Stimulated activated CD4-positive, alpha-beta T cell treated with anti-CD3 and anti-CD28 coated beads, Interleukin-2, amount 100 ng/mL, for 48 hours (primary cell): Measurements from ENCODE around the gene GTF2F1.
"Not testable (repeated sequence)": the region's sequence is repeated elsewhere in the genome, so short reads cannot be mapped to it uniquely, and the experiment has no call there.

Experiments
- DNase-seq, 2 donors: peaks; one replicate each; pipeline ENCODE4 v3.0.0-alpha.2; 2020

Gene GTF2F1

DNA sequence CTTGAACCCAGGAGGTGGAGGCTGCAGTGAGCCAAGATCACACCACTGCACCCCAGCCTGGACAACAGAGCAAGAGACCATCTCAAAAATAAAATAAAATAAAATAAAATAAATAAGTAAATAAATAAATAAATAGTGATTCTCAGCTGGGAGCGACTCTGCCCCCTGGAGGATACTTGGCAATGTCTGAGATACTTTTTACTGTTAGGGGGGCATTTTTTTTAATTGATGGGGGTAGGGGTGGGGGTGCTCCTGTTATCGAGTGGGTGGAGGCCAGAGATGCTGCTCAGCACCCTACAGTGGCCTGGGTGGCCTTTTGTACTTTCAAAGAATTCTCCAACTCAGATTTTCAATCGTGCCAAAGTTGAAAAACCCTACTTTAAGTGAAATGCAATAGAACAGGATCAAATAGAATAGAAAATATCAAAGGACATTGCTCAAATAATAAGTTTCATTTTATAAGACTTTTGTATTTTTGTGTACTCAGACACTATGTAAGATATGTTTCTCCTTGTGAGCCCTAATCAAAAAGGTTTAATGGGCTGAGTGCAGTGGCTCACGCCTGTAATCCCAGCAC lies 38.8 kb downstream of the GTF2F1 start:
- DNase-seq, result no peak

DNA sequence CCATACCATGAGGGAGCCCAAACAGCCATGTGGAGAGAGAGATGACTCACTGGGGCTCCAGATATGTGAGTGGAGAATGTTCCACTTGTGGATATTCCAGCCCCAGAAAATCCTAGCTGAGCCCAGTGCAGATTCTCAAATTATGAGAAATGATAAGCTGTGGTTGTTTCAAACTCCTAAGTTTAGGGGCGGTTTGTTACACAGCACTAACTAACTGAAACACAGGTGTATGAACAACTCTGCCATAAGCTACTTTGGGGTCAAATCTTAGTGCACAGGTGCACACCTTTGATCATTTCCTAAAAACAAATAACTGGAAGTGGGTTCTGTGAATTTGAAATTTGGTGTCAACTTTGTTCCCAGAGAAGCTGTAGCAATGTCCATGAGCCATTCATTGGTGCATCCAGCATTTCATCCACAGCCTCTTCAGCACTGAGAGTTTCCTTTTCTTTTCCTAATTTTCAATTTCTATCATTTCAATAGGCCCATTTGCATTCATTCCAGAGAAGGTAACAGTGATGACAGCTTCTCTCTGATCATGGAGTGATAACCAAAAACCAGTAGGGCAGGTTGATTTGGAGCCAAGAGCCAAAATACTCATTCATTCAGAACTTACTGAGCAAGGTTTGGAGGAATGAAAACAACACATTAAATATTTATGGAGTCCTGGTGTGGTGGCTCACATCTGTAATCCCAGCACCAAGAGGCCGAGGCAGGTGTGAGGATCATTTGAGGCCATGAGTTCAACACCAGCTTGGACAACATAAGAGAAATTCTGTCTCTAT lies 40.4 kb downstream of the GTF2F1 start:
- no peak for DNase-seq

DNA sequence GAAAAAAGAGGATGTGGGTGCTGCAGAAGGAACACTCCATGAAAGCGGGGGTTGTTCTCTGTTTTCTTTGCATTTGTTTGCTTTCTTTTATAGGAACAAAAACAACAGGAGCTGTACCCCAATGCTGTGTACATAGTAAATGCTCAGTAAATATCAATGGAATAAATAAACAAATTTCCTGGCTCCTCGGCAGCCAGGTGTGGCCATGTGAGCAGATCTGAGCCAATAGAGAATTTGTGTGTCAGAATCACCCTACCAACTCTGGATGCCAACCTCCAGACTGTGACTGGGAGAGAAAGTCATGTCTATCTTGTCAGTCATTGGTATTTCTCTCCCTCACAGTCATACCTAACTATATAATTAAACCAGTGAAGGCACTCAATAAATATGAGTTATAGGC lies 42.3 kb downstream of the GTF2F1 start:
- no peak for DNase-seq

DNA sequence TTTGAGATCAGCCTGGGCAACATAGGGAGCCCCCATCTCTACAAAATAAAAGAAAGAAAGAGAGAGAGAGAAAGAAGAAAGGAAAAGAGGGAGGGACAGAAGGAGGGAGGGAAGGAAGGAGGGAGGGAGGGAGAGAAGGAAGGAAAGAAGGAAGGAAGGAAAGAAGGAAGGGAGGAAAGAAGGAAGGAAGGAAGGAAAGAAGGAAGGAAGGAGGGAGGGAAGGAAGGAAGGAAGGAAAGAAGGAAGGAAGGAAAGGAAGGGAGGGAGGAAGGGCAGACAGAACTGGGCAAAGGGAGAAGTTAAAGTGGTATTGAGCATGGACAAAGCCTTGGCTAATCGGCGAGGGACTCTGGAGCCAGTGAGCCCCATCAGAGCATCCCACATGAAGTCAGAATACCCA lies 43.7 kb downstream of the GTF2F1 start:
- not testable (repeated sequence) for DNase-seq

DNA sequence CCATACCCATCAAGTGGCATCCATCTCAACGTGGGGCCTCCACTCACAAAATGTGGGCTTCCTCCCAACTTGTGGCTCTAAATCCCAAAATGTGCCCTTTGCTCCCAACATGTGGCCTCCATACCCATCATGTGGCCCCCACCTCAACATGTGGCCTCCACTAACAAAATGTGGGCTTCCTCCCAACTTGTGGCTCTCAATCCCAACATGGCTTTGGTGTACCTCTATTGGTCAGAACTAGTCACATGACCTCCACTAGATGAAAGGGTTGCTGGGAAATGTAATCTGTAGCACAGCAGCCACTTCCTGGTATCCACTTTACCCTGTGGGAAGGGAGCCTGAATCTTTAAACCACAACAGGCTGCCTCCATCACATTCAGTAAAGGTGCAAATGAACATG lies 49.5 kb downstream of the GTF2F1 start:
- no peak for DNase-seq

DNA sequence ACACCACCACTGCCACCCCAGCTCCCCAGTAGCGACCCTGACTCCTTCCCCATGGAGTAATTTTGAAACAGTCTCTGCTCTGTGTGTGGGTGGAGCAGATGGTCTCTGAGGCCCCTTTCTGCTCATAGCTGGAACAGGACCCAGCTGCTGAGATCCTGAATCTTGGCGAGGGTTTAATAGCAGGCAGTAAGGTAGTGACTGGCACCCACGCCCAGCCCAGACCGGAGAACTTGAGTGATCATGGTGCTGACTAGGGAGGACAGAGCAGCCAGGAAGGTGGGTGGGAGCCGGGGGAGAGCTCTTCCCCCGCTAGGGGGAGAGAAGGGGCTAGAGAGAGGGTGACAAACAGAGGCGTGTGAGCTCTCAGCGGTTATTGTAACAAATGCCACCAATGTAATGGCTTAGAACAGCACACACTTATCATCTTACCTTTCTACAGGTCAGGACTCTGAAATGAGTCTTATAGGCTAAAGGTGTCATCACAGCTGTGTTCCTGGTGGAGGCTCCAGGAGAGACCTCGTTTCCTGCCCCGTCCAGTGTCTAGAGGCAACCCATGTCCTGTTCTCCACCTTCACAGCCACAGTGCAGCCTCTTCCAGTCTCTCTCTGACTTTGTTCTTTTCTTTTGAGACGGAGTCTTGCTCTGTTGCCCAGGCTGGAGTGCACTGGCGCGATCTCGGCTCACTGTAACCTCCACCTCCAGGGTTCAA lies 52.3 kb downstream of the GTF2F1 start:
- no peak for DNase-seq

DNA sequence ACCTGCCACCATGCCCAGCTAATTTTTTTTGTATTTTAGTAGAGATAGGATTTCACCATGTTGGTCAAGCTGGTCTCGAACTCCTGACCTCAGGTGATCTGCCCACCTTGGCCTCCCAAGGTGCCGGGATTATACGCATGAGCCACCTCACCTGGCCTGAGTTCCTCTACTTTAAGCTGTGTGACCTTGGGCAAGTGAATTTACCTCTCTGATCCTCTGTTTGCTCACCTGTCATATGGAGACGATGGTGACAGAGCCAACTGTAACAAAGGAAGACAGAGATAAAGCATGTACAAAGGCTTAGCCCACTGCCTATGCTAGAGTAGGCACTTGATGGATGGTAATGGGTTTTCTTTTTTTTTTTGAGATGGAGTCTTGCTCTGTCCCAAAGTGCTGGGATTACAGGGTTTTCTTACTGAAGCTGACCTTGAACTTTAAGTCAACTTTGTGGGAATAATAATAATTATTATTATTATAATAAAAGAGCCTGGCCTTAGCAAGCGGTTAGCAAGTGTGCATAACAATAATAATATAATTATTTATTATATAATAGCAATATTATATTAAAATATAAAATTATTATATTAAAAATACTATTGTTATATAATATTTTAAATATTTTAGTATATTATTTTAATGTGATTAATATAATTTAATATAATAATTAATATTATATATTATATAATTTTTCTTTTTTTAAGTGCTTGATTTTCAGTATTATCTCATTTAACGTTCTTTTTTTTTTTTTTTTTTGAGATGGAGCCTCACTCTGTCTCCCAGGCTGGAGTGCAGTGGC lies 58.3 kb downstream of the GTF2F1 start:
- no peak for DNase-seq

DNA sequence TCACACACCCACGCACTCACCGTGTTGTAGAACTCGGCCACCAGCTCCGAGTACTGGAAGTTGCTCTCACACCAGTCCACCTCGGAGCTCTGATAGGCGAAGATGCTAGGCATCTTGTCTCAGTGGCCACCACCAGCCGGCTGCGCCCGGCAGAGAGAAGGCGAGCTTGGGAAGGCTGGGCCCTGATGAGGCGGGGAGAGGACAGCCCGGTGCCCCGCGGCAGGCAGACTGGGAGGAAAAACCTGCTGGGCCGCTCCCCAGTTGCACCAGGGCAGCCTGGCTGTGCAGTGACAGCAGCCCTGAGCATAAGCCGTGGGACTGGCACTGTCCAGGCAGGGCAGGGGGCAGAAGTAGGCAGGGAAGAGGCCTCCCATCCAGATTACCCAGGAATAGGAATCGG lies 59.5 kb downstream of the GTF2F1 start, which contains the start of gene ACER1:
ACER1 (minus strand) TSS at position 174 of the 400 bp plus-strand sequence; CDS start at position 113, 61 bp downstream.
- no peak for DNase-seq
